Esophagus squamous epithelium (tissue), 5 donors: ENCODE data around the gene ATP6V1E1. TPM values are rescaled to one million over a fixed set of nuclear protein-coding genes. Genes with fewer than 3 reads are reported as not detected.
A peak's percentile ranks its signal among the peaks of the same experiment; 100 is the strongest.

Experiments used
- DNase-seq: peaks from one replicate; lab custom pipeline; 2025; lab: John Stamatoyannopoulos, UW
- H3K27ac ChIP-seq, 4 donors: fragments of 200-600 bp; sonication (generic); one replicate each; pipeline ENCODE4 v1.5.1; 2016 to 2019; ENCODE audit warnings: mild to moderate bottlenecking in 1 of 4
- H3K27me3 ChIP-seq, 4 donors: fragments of 200-600 bp; sonication (generic); 1 replicate in 3 of 4; 2 replicates in 1 of 4; pipeline versions ENCODE4 v1.5.1 to v1.6.0; 2017 to 2021; ENCODE audit warnings: antibody characterized with exemption in 1 of 4
- H3K36me3 ChIP-seq, 3 donors: fragments of 200-600 bp; sonication (generic); one replicate each; pipeline ENCODE4 v1.5.1; 2016 to 2019
- H3K4me1 ChIP-seq, 3 donors: fragments of 200-600 bp; sonication (generic); one replicate each; pipeline ENCODE4 v1.5.1; 2017 to 2019
- H3K4me3 ChIP-seq, 4 donors: fragments of 200-600 bp; sonication (generic); 1 replicate in 3 of 4; 2 replicates in 1 of 4; pipeline ENCODE4 v1.5.1; 2016 to 2019; ENCODE audit warnings: mild to moderate bottlenecking in 2 of 4, moderate library complexity in 1 of 4
- H3K9me3 ChIP-seq, 3 donors: fragments of 200-600 bp; sonication (generic); one replicate each; pipeline ENCODE4 v1.5.1; 2016 to 2019
- CTCF ChIP-seq, 6 experiments: fragments of 450-650 bp in 4 of 6; fragments of 200-600 bp in 2 of 6; sonication (generic) in 2 of 6; IDR thresholded peaks; one replicate each; pipeline ENCODE4 v1.5.1; 2016 to 2019; ENCODE audit warnings: antibody characterized with exemption in 6 of 6, mild to moderate bottlenecking in 4 of 6, moderate library complexity in 4 of 6
- POLR2A ChIP-seq, 4 donors: fragments of 450-650 bp; IDR thresholded peaks; one replicate each; pipeline ENCODE4 v1.6.1; 2017; ENCODE audit warnings: antibody characterized with exemption in 4 of 4, mild to moderate bottlenecking in 4 of 4, moderate library complexity in 3 of 4
- WGBS, 2 donors: methylation state at CpG; one replicate each; pipeline ENCODE4 v1.1.5; 2018; 5-methylcytosine and 5-hydroxymethylcytosine counted together
- intact Hi-C: fragments of 100-400 bp; cut with DNase I; formaldehyde crosslinking; loops from one replicate; pipeline ENCODE4 v1.15.0; 2022
- total RNA-seq, 4 donors: library from RNA; depleted of rRNA; stranded (reverse); fragments of >200 nt; gene quantifications; one replicate each; pipeline ENCODE4 v1.1.0, GENCODE V29; 2016
- donor health status: DM: yes; HTN: yes; CAD: no.

The ATP6V1E1 gene
- total RNA-seq, 4 donors from 2014 or later, result 80.9 to 123 (median 99.6) TPM

GRCh38 chr22:17634696-17635095 is 6.1 kb upstream of the ATP6V1E1 start:
- 86 to 94% methylated on average over 3 of the region's 3 CpGs for WGBS, 2 donors
- intact Hi-C loops, result no loop called here

DNA sequence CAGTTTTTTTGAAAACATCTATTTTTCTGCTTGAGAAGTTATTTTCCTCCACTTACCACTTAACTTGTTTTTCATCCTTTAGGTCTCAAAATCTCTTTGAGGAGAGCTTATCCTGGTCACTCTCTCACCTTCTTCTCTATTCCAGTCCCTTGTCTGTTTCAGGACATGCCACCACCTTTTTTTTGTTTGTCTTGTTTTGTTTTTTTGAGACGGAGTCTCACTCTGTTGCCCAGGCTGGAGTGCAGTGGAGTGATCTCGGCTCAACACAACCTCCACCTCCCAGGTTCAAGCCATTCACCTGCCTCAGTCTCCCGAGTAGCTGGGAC is 5.4 kb upstream of the ATP6V1E1 start:
- 42 to 46% methylated on average over 3 of the region's 3 CpGs for WGBS, 2 donors
- no peak overlapping the region for H3K4me3 ChIP-seq
- no peaks in the 10 kb centered on the region for H3K9me3 ChIP-seq
- peaks cover 6 to 59% (median 11%) of the 10 kb centered on the region in 3 donors for H3K4me1 ChIP-seq
- H3K36me3 ChIP-seq, result no peaks in the 10 kb centered on the region
- no peak for DNase-seq
- no peak for TF ChIP-seq CTCF (IDR thresholded peaks at IDR 0.05)
- no peak for TF ChIP-seq POLR2A (IDR thresholded peaks at IDR 0.05)
- intact Hi-C loops, result no loop called here
- H3K27me3 ChIP-seq, result no peaks in the 10 kb centered on the region
- H3K27ac ChIP-seq, result peak overlapping the region; percentile 84 to 90 (median 86)

More at GRCh38 chr22:17634696-17635095, 6.1 kb upstream of the ATP6V1E1 start:
- H3K27ac ChIP-seq, result peak overlapping the region in 3 of 4 donors; percentile 84 to 90 (median 85)
- TF ChIP-seq POLR2A (IDR thresholded peaks at IDR 0.05), result no peak
- no peak for TF ChIP-seq CTCF (IDR thresholded peaks at IDR 0.05)
- H3K9me3 ChIP-seq, result no peaks in the 10 kb centered on the region
- H3K36me3 ChIP-seq, result no peaks in the 10 kb centered on the region
- H3K27me3 ChIP-seq, result no peaks in the 10 kb centered on the region
- no peak overlapping the region for H3K4me3 ChIP-seq
- peaks cover 7 to 55% (median 7%) of the 10 kb centered on the region in 3 donors for H3K4me1 ChIP-seq
- no peak for DNase-seq

- Histone ChIP-seq H3K27me3 (no peaks in the 10 kb centered on the region), H3K27ac (peak overlapping the region; percentile 84 to 90 (median 86)), H3K9me3 (no peaks in the 10 kb centered on the region), H3K36me3 (no peaks in the 10 kb centered on the region), H3K4me3 (no peak overlapping the region), H3K4me1 (peaks cover 6 to 60% (median 12%) of the 10 kb centered on the region in 3 donors)
- DNase-seq, result no peak
- intact Hi-C loops, result no loop called here
- 32 to 54% methylated on average over 4 of the region's 4 CpGs for WGBS, 2 donors
- TF ChIP-seq POLR2A (IDR thresholded peaks at IDR 0.05) (no peak), CTCF (IDR thresholded peaks at IDR 0.05) (no peak)
Measured at GRCh38 chr22:17633217-17633997, 4.9 kb upstream of the ATP6V1E1 start.

GRCh38 chr22:17631076-17631565 is 2.6 kb upstream of the ATP6V1E1 start:
- intact Hi-C loops, result no loop called here
- H3K4me1 ChIP-seq, result peaks cover 10 to 68% (median 13%) of the 10 kb centered on the region in 3 donors
- no peaks in the 10 kb centered on the region for H3K9me3 ChIP-seq
- no peaks in the 10 kb centered on the region for H3K36me3 ChIP-seq
- H3K4me3 ChIP-seq, result no peak overlapping the region
- peak overlapping the region in 3 of 4 donors; percentile 5 to 44 (median 7) for H3K27ac ChIP-seq
- no peak for TF ChIP-seq CTCF (IDR thresholded peaks at IDR 0.05)
- no peak for TF ChIP-seq POLR2A (IDR thresholded peaks at IDR 0.05)
- no peak for DNase-seq
- 86 to 92% methylated on average over 7 to 9 of the region's 9 CpGs for WGBS, 2 donors
- H3K27me3 ChIP-seq, result no peaks in the 10 kb centered on the region

GRCh38 chr22:17629641-17630040 is 1.1 kb upstream of the ATP6V1E1 start:
- Histone ChIP-seq H3K27ac (peak overlapping the region in 3 of 4 donors; percentile 88 to 98 (median 95)), H3K4me3 (no peak overlapping the region), H3K27me3 (no peaks in the 10 kb centered on the region), H3K36me3 (peaks cover 0 to 11% (median under 1%) of the 10 kb centered on the region in 3 donors), H3K4me1 (peaks cover 10 to 76% (median 13%) of the 10 kb centered on the region in 3 donors), H3K9me3 (no peaks in the 10 kb centered on the region)
- no peak for DNase-seq
- TF ChIP-seq CTCF (IDR thresholded peaks at IDR 0.05) (no peak), POLR2A (IDR thresholded peaks at IDR 0.05) (no peak)
- 76 to 80% methylated on average over 7 of the region's 7 CpGs for WGBS, 2 donors
- intact Hi-C loops, result loop anchor here (10.0 kb wide), 2 partner anchors 55 to 455 kb away; no protein-coding TSS in a partner anchor
